WTC11 (cell line): ENCODE measurements around the gene MYO5C. TPM values are rescaled to one million over a fixed set of nuclear protein-coding genes. Genes with fewer than 3 reads are reported as not detected.

Experiments
- AR ChIP-seq: fragments of 250-450 bp; sonication (Bioruptor Pico); IDR thresholded peaks from 2 replicates; pipeline ENCODE4 v1.9.0; 2021; ENCODE audit warnings: mild to moderate bottlenecking
- ATF1 ChIP-seq: sonication (generic); formaldehyde crosslinking; IDR thresholded peaks from 2 replicates; pipeline ENCODE4 v1.8.1; 2023; ENCODE audit warnings: mild to moderate bottlenecking, moderate library complexity, missing genetic modification reagents
- CREB1 ChIP-seq: sonication (generic); formaldehyde crosslinking; IDR thresholded peaks from 2 replicates; pipeline ENCODE4 v1.8.0; 2023; ENCODE audit warnings: mild to moderate bottlenecking, missing genetic modification reagents
- ELF4 ChIP-seq: sonication (generic); formaldehyde crosslinking; IDR thresholded peaks from 2 replicates; pipeline ENCODE4 v1.8.1; 2022; ENCODE audit warnings: low read depth, mild to moderate bottlenecking, moderate library complexity, missing genetic modification reagents
- EMX1 ChIP-seq: fragments of 250-450 bp; sonication (Bioruptor Pico); IDR thresholded peaks from 2 replicates; pipeline ENCODE4 v1.8.0; 2021; ENCODE audit warnings: mild to moderate bottlenecking
- FOXJ3 ChIP-seq: sonication (generic); formaldehyde crosslinking; IDR thresholded peaks from 2 replicates; pipeline ENCODE4 v1.9.0; 2021; ENCODE audit warnings: missing genetic modification reagents, mild to moderate bottlenecking, borderline replicate concordance
- FOXK1 ChIP-seq: sonication (generic); formaldehyde crosslinking; IDR thresholded peaks from 2 replicates; pipeline ENCODE4 v1.8.0; 2022; ENCODE audit warnings: mild to moderate bottlenecking, moderate library complexity, missing genetic modification reagents
- GRHL2 ChIP-seq: fragments of 250-450 bp; sonication (Bioruptor Pico); IDR thresholded peaks from 2 replicates; pipeline ENCODE4 v1.8.0; 2022; ENCODE audit warnings: mild to moderate bottlenecking, moderate library complexity; ENCODE audit not compliant: insufficient replicate concordance, severe bottlenecking
- IRF1 ChIP-seq: sonication (generic); formaldehyde crosslinking; IDR thresholded peaks from 2 replicates; pipeline ENCODE4 v1.8.0; 2023; ENCODE audit warnings: missing genetic modification reagents
- JAZF1 ChIP-seq: fragments of 250-450 bp; sonication (Bioruptor Pico); IDR thresholded peaks from 2 replicates; pipeline ENCODE4 v1.9.0; 2021; ENCODE audit warnings: moderate library complexity, mild to moderate bottlenecking, inconsistent platforms
- MLX ChIP-seq: sonication (generic); formaldehyde crosslinking; IDR thresholded peaks from 2 replicates; pipeline ENCODE4 v1.8.1; 2023; ENCODE audit warnings: mild to moderate bottlenecking, missing genetic modification reagents, moderate library complexity
- MYBL2 ChIP-seq: sonication (generic); formaldehyde crosslinking; IDR thresholded peaks from 2 replicates; pipeline ENCODE4 v1.8.1; 2023; ENCODE audit warnings: mild to moderate bottlenecking, moderate library complexity, missing genetic modification reagents
- NFATC4 ChIP-seq: fragments of 250-450 bp; sonication (Bioruptor Pico); IDR thresholded peaks from 2 replicates; pipeline ENCODE4 v1.9.0; 2021; ENCODE audit warnings: mild to moderate bottlenecking
- NFYB ChIP-seq: sonication (generic); formaldehyde crosslinking; conservative IDR thresholded peaks from 2 replicates; pipeline ENCODE4 v1.8.0; 2022; ENCODE audit warnings: low read depth, missing genetic modification reagents
- NR3C1 ChIP-seq: sonication (generic); formaldehyde crosslinking; conservative IDR thresholded peaks from 2 replicates; pipeline ENCODE4 v1.8.1; 2023; ENCODE audit warnings: low read depth, mild to moderate bottlenecking, missing genetic modification reagents
- OVOL2 ChIP-seq: fragments of 250-450 bp; sonication (Bioruptor Pico); IDR thresholded peaks from 2 replicates; pipeline ENCODE4 v1.9.0; 2021; ENCODE audit warnings: mild to moderate bottlenecking, borderline replicate concordance
- PRDM15 ChIP-seq: sonication (generic); formaldehyde crosslinking; IDR thresholded peaks from 2 replicates; pipeline ENCODE4 v1.8.0; 2022; ENCODE audit warnings: missing genetic modification reagents
- SOX15 ChIP-seq: fragments of 250-450 bp; sonication (Bioruptor Pico); IDR thresholded peaks from 2 replicates; pipeline ENCODE4 v1.9.0; 2021; ENCODE audit warnings: mild to moderate bottlenecking
- TEAD1 ChIP-seq: sonication (generic); formaldehyde crosslinking; IDR thresholded peaks from 2 replicates; pipeline ENCODE4 v1.8.0; 2022; ENCODE audit warnings: mild to moderate bottlenecking, missing genetic modification reagents
- TP53 ChIP-seq: sonication (generic); formaldehyde crosslinking; IDR thresholded peaks from 2 replicates; pipeline ENCODE4 v1.8.1; 2023; ENCODE audit warnings: mild to moderate bottlenecking, missing genetic modification reagents
- USF2 ChIP-seq: sonication (generic); formaldehyde crosslinking; IDR thresholded peaks from 2 replicates; pipeline ENCODE4 v1.8.1; 2023; ENCODE audit warnings: mild to moderate bottlenecking, missing genetic modification reagents, moderate library complexity
- ZNF121 ChIP-seq: sonication (generic); formaldehyde crosslinking; IDR thresholded peaks from 2 replicates; pipeline ENCODE4 v1.8.0; 2023; ENCODE audit warnings: missing genetic modification reagents
- ZNF138 ChIP-seq: sonication (generic); formaldehyde crosslinking; conservative IDR thresholded peaks from 2 replicates; pipeline ENCODE4 v1.8.1; 2022; ENCODE audit warnings: mild to moderate bottlenecking, moderate library complexity, missing genetic modification reagents
- ZNF232 ChIP-seq: sonication (generic); formaldehyde crosslinking; IDR thresholded peaks from 2 replicates; pipeline ENCODE4 v1.8.0; 2022; ENCODE audit warnings: mild to moderate bottlenecking, missing genetic modification reagents
- ZNF423 ChIP-seq: fragments of 250-450 bp; sonication (Bioruptor Pico); IDR thresholded peaks from 2 replicates; pipeline ENCODE4 v2.1.2; 2022; ENCODE audit warnings: mild to moderate bottlenecking, moderate library complexity
- ZNF425 ChIP-seq: fragments of 250-450 bp; sonication (Bioruptor Pico); conservative IDR thresholded peaks from 2 replicates; pipeline ENCODE4 v1.9.0; 2021; ENCODE audit warnings: mild to moderate bottlenecking
- total RNA-seq: library from RNA; stranded (reverse); gene quantifications from 3 replicates; pipeline ENCODE4 v1.2.3, GENCODE V29; 2021
- TF ChIP-seq, protein P1 (sequence below): sonication (generic); formaldehyde crosslinking; conservative IDR thresholded peaks from 2 replicates; pipeline ENCODE4 v1.8.1; 2023; ENCODE audit warnings: mild to moderate bottlenecking, low read depth, missing genetic modification reagents, moderate library complexity

The MYO5C gene
- total RNA-seq, 1 experiment from 2014 or later, result 25.3 TPM

DNA sequence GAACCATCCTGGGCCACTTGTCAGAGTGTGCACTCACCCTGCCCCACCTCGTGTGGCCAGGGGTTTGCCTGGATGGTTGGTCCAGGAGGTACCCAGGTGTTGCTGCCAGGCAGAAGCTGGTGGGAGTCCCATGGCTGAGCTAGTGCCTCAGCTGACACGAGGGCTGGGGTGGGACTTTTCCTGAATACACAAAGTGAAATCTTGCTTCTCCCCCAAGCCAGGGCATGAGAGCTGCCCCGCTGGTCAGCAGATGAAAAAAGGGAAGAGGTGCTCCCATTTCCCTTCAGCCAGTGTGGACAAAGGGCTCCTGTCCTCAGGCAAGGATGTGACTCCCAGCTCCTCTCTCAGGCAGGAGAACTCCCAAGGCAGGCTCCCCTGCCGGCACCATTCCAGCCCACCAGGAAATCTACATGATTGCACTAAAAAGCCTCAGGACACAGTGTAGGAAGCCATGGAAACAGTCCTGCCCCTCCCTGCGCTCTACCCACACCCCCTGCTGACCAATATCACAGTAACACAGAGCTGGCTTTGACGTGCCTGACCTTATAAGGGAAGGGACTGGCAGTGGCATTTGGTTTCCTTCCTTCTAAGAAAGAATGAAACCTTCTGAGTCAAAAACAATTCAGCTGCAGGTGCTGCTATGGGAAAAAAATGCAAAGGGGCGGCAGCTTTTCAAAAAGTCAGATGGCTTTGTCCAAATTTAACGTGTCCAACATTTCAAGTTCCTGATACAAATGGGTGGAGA, 33.9 kb downstream of the MYO5C start (continued):
- TF ChIP-seq IRF1 (CRISPR knock-in tag) (no peak), FOXJ3 (CRISPR knock-in tag) (no peak), NFYB (CRISPR knock-in tag) (no peak), TEAD1 (CRISPR knock-in tag) (no peak), ZNF138 (CRISPR knock-in tag) (no peak), NFATC4 (no peak), OVOL2 (CRISPR knock-in tag) (no peak), JAZF1 (CRISPR knock-in tag) (no peak), MYBL2 (CRISPR knock-in tag) (no peak), ZNF232 (CRISPR knock-in tag) (peak; percentile 54; the same call in 1 of the 2 replicates), GRHL2 (CRISPR knock-in tag) (no peak), PRDM15 (CRISPR knock-in tag) (no peak), ATF1 (CRISPR knock-in tag) (no peak), NR3C1 (no peak), AR (CRISPR knock-in tag) (no peak), ELF4 (CRISPR knock-in tag) (no peak), ZNF423 (CRISPR knock-in tag) (peak; percentile 88), ZNF425 (CRISPR knock-in tag) (no peak), FOXK1 (CRISPR knock-in tag) (no peak), SOX15 (CRISPR knock-in tag) (no peak), USF2 (peak; percentile 39; the same call in 1 of the 2 replicates), MLX (CRISPR knock-in tag) (no peak), TP53 (no peak), EMX1 (CRISPR knock-in tag) (no peak), ZNF121 (CRISPR knock-in tag) (no peak), CREB1 (no peak)
- TF ChIP-seq, protein P1, sequence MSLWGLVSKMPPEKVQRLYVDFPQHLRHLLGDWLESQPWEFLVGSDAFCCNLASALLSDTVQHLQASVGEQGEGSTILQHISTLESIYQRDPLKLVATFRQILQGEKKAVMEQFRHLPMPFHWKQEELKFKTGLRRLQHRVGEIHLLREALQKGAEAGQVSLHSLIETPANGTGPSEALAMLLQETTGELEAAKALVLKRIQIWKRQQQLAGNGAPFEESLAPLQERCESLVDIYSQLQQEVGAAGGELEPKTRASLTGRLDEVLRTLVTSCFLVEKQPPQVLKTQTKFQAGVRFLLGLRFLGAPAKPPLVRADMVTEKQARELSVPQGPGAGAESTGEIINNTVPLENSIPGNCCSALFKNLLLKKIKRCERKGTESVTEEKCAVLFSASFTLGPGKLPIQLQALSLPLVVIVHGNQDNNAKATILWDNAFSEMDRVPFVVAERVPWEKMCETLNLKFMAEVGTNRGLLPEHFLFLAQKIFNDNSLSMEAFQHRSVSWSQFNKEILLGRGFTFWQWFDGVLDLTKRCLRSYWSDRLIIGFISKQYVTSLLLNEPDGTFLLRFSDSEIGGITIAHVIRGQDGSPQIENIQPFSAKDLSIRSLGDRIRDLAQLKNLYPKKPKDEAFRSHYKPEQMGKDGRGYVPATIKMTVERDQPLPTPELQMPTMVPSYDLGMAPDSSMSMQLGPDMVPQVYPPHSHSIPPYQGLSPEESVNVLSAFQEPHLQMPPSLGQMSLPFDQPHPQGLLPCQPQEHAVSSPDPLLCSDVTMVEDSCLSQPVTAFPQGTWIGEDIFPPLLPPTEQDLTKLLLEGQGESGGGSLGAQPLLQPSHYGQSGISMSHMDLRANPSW (CRISPR knock-in tag), result no peak
